Measurements from ENCODE around the gene PRKAR2B. TPM values are rescaled to one million over a fixed set of nuclear protein-coding genes. Genes with fewer than 3 reads are reported as not detected.

Gene PRKAR2B
- total and polyA plus RNA-seq, 7 donors, result 1.3 to 3.5 (median 1.7) TPM

DNA sequence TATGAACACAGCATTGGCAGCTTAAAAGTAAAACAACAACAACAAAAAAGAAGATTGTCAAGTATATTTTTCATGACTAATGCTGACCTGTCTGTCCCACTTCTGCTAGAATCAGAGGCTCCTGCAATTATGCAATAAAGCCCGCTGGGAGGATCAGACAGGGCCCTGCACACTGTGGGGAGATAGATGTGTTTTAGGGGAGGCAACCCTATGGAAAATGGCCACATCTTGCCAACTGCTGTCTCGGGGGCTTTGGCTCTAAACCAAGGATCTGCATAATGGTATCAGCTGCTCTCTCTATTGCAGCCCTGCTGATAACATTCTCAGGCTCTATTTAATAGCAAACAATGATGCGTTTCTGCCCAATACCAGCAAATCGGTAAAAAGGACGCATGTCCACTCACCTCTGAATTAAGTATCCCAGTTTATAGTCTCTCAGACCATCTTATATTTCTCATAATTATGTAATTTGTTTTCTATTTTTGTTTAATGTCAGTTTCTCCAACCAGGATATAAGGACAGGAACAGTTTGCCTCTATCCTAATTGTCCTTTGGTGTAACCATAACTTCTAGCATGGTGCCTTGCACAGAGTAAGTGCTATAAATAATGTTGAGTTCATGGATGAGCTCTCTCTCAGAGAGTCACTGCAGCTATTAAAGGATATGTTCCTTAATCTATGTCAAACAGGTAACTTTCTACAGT lies 15.3 kb upstream of the PRKAR2B start:
- H3K4me3 ChIP-seq, result no peak overlapping the region
- H3K4me1 ChIP-seq, result no peaks in the 10 kb centered on the region
- WGBS, 3 donors, result 57 to 68% (median 65%) methylated on average over 5 of the region's 5 CpGs
- TF ChIP-seq, protein P1, sequence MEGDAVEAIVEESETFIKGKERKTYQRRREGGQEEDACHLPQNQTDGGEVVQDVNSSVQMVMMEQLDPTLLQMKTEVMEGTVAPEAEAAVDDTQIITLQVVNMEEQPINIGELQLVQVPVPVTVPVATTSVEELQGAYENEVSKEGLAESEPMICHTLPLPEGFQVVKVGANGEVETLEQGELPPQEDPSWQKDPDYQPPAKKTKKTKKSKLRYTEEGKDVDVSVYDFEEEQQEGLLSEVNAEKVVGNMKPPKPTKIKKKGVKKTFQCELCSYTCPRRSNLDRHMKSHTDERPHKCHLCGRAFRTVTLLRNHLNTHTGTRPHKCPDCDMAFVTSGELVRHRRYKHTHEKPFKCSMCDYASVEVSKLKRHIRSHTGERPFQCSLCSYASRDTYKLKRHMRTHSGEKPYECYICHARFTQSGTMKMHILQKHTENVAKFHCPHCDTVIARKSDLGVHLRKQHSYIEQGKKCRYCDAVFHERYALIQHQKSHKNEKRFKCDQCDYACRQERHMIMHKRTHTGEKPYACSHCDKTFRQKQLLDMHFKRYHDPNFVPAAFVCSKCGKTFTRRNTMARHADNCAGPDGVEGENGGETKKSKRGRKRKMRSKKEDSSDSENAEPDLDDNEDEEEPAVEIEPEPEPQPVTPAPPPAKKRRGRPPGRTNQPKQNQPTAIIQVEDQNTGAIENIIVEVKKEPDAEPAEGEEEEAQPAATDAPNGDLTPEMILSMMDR (IDR thresholded peaks at IDR 0.05), result no peak
- no peaks in the 10 kb centered on the region for H3K9me3 ChIP-seq
- H3K27me3 ChIP-seq (ENCODE audit: insufficient read depth in 3 of 3, low read length in 2 of 3), result no peaks in the 10 kb centered on the region
- intact Hi-C loops (cut with DNase I), result no loop called here
- DNase-seq, result no peak
- no peak overlapping the region for H3K27ac ChIP-seq
- no peak for ATAC-seq
- H3K36me3 ChIP-seq (ENCODE audit: insufficient read depth in 1 of 2, low read depth in 1 of 2), result no peaks in the 10 kb centered on the region

DNA sequence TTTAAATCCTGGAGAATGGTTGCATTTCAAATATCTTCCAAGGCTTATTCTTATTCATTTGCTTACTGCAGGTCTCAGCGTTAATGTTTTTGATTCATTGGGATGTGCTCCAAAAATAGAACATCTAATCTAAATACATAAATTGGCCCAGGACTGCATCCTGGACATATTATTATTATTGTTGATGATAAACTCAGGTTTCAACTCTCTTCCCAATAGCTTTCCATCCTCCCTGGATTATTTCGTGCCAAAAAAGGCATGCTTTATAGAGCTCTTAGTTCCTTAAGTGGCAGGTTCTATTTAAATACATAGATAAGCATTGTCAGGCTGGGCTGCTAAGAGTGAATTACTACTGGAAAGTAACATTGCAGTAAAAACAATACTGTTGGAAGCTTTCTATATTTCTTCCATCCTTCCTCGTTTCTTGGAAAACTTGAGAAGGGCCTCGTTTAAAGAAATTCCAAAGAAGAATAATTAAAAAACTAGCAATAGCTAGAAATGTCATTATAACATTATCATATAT lies 14.7 kb upstream of the PRKAR2B start:
- Histone ChIP-seq H3K36me3 (ENCODE audit: insufficient read depth in 1 of 2, low read depth in 1 of 2) (no peaks in the 10 kb centered on the region), H3K4me3 (no peak overlapping the region), H3K27ac (no peak overlapping the region), H3K4me1 (no peaks in the 10 kb centered on the region), H3K9me3 (no peaks in the 10 kb centered on the region), H3K27me3 (ENCODE audit: insufficient read depth in 3 of 3, low read length in 2 of 3) (no peaks in the 10 kb centered on the region)
- WGBS, 3 donors, result 67 to 72% (median 72%) methylated on average over 4 of the region's 4 CpGs
- intact Hi-C loops (cut with DNase I), result no loop called here
- no peak for ATAC-seq
- TF ChIP-seq, protein P1 (IDR thresholded peaks at IDR 0.05), result no peak
- no peak for DNase-seq

DNA sequence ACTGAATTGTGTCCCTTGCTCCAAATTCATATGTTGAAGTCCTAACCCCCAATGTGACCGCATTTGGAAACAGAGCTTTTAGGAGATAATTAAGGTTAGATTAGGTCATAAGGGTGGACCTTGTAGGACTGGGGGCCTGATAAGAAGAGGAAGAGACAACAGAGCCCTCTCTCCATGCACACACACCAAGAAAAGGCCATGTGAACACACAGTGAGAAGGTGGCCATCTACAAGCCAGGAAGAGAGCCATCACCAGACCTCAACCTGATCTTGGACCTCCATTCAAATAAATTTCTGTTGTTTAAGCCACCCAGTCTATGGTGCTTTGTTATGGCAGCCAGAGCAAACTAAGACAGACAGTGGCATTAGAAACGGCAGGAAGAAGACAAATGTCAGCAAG lies 12.5 kb upstream of the PRKAR2B start:
- H3K9me3 ChIP-seq, result no peaks in the 10 kb centered on the region
- 84 to 91% (median 90%) methylated on average over 2 of the region's 2 CpGs for WGBS, 3 donors
- DNase-seq (no peak), ATAC-seq (no peak)
- H3K4me1 ChIP-seq, result no peaks in the 10 kb centered on the region
- no peak overlapping the region for H3K4me3 ChIP-seq
- no peaks in the 10 kb centered on the region for H3K27me3 ChIP-seq (ENCODE audit: insufficient read depth in 3 of 3, low read length in 2 of 3)
- no peaks in the 10 kb centered on the region for H3K36me3 ChIP-seq (ENCODE audit: insufficient read depth in 1 of 2, low read depth in 1 of 2)
- intact Hi-C loops (cut with DNase I), result no loop called here
- TF ChIP-seq, protein P1 (IDR thresholded peaks at IDR 0.05), result no peak
- H3K27ac ChIP-seq, result no peak overlapping the region

DNA sequence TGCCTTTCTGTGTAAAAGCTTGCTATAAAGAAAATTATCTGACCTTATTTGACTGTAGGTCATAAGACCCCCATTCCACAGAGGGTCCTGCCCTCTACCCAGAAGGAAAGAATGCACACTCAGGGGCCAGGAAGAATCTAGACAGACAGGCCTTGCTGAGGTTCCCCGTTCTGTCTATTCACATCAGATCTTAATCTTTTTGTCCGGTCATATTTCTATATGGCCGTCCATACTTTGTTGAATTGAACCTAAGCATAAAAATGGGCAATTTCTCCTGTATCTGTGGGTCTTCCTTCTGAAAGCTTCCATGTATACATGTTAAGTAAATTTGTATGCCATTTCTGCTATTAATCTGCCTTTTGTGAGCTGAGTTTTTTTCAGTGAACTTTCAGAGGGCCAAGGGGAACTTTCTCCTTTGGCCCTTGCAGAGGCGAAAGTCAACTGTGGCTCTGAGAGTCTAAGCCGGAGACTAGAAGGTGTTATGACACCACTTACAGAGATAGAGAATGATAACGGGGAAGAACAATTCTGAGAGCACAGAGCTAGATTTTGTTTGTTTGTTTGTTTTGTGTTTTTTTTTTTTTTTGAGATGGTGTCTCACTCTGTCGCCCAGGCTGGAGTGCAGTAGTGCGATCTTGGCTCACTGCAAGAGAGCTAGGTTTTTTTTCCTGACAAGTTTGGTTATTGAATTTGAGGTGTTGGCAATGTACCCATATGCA lies 11.6 kb upstream of the PRKAR2B start:
- intact Hi-C loops (cut with DNase I), result no loop called here
- Histone ChIP-seq H3K36me3 (ENCODE audit: insufficient read depth in 1 of 2, low read depth in 1 of 2) (no peaks in the 10 kb centered on the region), H3K4me3 (no peak overlapping the region), H3K9me3 (no peaks in the 10 kb centered on the region), H3K27me3 (ENCODE audit: insufficient read depth in 3 of 3, low read length in 2 of 3) (no peaks in the 10 kb centered on the region), H3K4me1 (no peaks in the 10 kb centered on the region), H3K27ac (no peak overlapping the region)
- 92 to 95% (median 93%) methylated on average over 8 of the region's 8 CpGs for WGBS, 3 donors
- TF ChIP-seq, protein P1 (IDR thresholded peaks at IDR 0.05), result no peak
- DNase-seq, result no peak
- ATAC-seq, result no peak

Measured in psoas muscle (tissue), 8 donors.